Peyer's patch (tissue), 4 donors: ENCODE results near the gene L3MBTL4. TPM values are rescaled to one million over a fixed set of nuclear protein-coding genes. Genes with fewer than 3 reads are reported as not detected.
"Not testable (repeated sequence)": the region's sequence is repeated elsewhere in the genome, so short reads cannot be mapped to it uniquely, and the experiment has no call there.

Source experiments
- DNase-seq, 3 donors: peaks; one replicate each; pipeline ENCODE4 v3.0.0-alpha.2; 2017 to 2019
- H3K27ac ChIP-seq, 4 donors: fragments of 200-600 bp; sonication (generic); one replicate each; pipeline ENCODE4 v1.5.1; 2016 to 2019
- H3K27me3 ChIP-seq, 2 donors: fragments of 200-600 bp; sonication (generic); one replicate each; pipeline ENCODE4 v1.5.1; 2019
- H3K36me3 ChIP-seq, 3 donors: fragments of 200-600 bp; sonication (generic); one replicate each; pipeline ENCODE4 v1.5.1; 2016 to 2019
- H3K4me1 ChIP-seq, 4 donors: fragments of 200-600 bp; sonication (generic); one replicate each; pipeline ENCODE4 v1.5.1; 2016 to 2019
- H3K4me3 ChIP-seq, 4 donors: fragments of 200-600 bp; sonication (generic); 1 replicate in 3 of 4; 2 replicates in 1 of 4; pipeline ENCODE4 v1.5.1; 2016 to 2019; ENCODE audit warnings: mild to moderate bottlenecking in 1 of 4
- H3K9me3 ChIP-seq, 4 donors: fragments of 200-600 bp; sonication (generic); one replicate each; pipeline ENCODE4 v1.5.1; 2016 to 2019; ENCODE audit warnings: mild to moderate bottlenecking in 1 of 4
- CTCF ChIP-seq, 6 experiments: fragments of 450-650 bp in 4 of 6; fragments of 200-600 bp in 2 of 6; sonication (generic) in 1 of 6; IDR thresholded peaks; one replicate each; pipeline ENCODE4 v1.5.1; 2017 to 2019; ENCODE audit warnings: antibody characterized with exemption in 6 of 6, mild to moderate bottlenecking in 3 of 6, moderate library complexity in 1 of 6
- POLR2A ChIP-seq, 2 donors: fragments of 450-650 bp; IDR thresholded peaks; one replicate each; pipeline ENCODE4 v1.5.1; 2017; ENCODE audit warnings: antibody characterized with exemption in 2 of 2, mild to moderate bottlenecking in 2 of 2, moderate library complexity in 2 of 2
- total RNA-seq, 4 donors: library from RNA; depleted of rRNA; stranded (reverse); fragments of >200 nt; gene quantifications; one replicate each; pipeline ENCODE4 v1.1.0, GENCODE V29; 2016

Gene L3MBTL4
- total RNA-seq, 4 donors from 2014 or later: 6.5 to 25.6 (median 13.7) TPM

- Histone ChIP-seq H3K27ac (no peak overlapping the region), H3K36me3 (no peaks in the 10 kb centered on the region), H3K9me3 (no peaks in the 10 kb centered on the region), H3K4me3 (no peak overlapping the region), H3K27me3 (no peaks in the 10 kb centered on the region), H3K4me1 (no peaks in the 10 kb centered on the region)
- no peak for DNase-seq
- TF ChIP-seq CTCF (IDR thresholded peaks at IDR 0.05): no peak
- no peak for TF ChIP-seq POLR2A (IDR thresholded peaks at IDR 0.05)
Observed at GRCh38 chr18:6086731-6087130, 328.0 kb downstream of the L3MBTL4 start.

- TF ChIP-seq CTCF (IDR thresholded peaks at IDR 0.05): no peak
- TF ChIP-seq POLR2A (IDR thresholded peaks at IDR 0.05): no peak
- Histone ChIP-seq H3K27ac (no peak overlapping the region), H3K4me3 (no peak overlapping the region), H3K9me3 (no peaks in the 10 kb centered on the region), H3K27me3 (no peaks in the 10 kb centered on the region), H3K36me3 (no peaks in the 10 kb centered on the region), H3K4me1 (no peaks in the 10 kb centered on the region)
- DNase-seq: no peak
Observed at GRCh38 chr18:6079406-6079805, 335.3 kb downstream of the L3MBTL4 start.

- H3K4me1 ChIP-seq: no peaks in the 10 kb centered on the region
- H3K36me3 ChIP-seq: no peaks in the 10 kb centered on the region
- no peak overlapping the region for H3K4me3 ChIP-seq
- no peaks in the 10 kb centered on the region for H3K9me3 ChIP-seq
- no peaks in the 10 kb centered on the region for H3K27me3 ChIP-seq
- H3K27ac ChIP-seq: no peak overlapping the region
- no peak for DNase-seq
- no peak for TF ChIP-seq POLR2A (IDR thresholded peaks at IDR 0.05)
- TF ChIP-seq CTCF (IDR thresholded peaks at IDR 0.05): no peak
Observed at GRCh38 chr18:6078877-6079276, 335.8 kb downstream of the L3MBTL4 start.

GRCh38 chr18:6072423-6072822, 342.3 kb downstream of the L3MBTL4 start:
- not testable (repeated sequence) for H3K27ac ChIP-seq, H3K4me3 ChIP-seq, H3K27me3 ChIP-seq, H3K9me3 ChIP-seq, H3K36me3 ChIP-seq, H3K4me1 ChIP-seq, DNase-seq

- no peaks in the 10 kb centered on the region for H3K4me1 ChIP-seq
- TF ChIP-seq POLR2A (IDR thresholded peaks at IDR 0.05) (no peak), CTCF (IDR thresholded peaks at IDR 0.05) (no peak)
- H3K27ac ChIP-seq: no peak overlapping the region
- no peak for DNase-seq
- H3K4me3 ChIP-seq: no peak overlapping the region
- H3K27me3 ChIP-seq: no peaks in the 10 kb centered on the region
- no peaks in the 10 kb centered on the region for H3K36me3 ChIP-seq
- no peaks in the 10 kb centered on the region for H3K9me3 ChIP-seq
Observed at GRCh38 chr18:6069539-6069938, 345.2 kb downstream of the L3MBTL4 start.

- Histone ChIP-seq H3K27me3 (no peaks in the 10 kb centered on the region), H3K36me3 (no peaks in the 10 kb centered on the region), H3K9me3 (no peaks in the 10 kb centered on the region), H3K4me3 (no peak overlapping the region), H3K4me1 (no peaks in the 10 kb centered on the region), H3K27ac (no peak overlapping the region)
- TF ChIP-seq CTCF (IDR thresholded peaks at IDR 0.05) (no peak), POLR2A (IDR thresholded peaks at IDR 0.05) (no peak)
- no peak for DNase-seq
Observed at GRCh38 chr18:6069103-6069502, 345.6 kb downstream of the L3MBTL4 start.
